ENCODE measurements around the gene ZBTB49.

ZBTB49 gene

GRCh38 chr4:4320528-4320927 lies 30.5 kb downstream of the ZBTB49 start (continued):
- TF ChIP-seq PRDM2 (tag by site-specific recombination; IDR thresholded peaks at IDR 0.05; ENCODE audit: borderline replicate concordance): no peak

GRCh38 chr4:4320951-4321714 lies 31.1 kb downstream of the ZBTB49 start:
- Histone ChIP-seq H3K4me1 (ENCODE audit: control insufficient read depth, insufficient read depth, low read length) (no peaks in the 10 kb centered on the region), H3K9me3 (ENCODE audit: control insufficient read depth, insufficient read depth, low read depth, low read length) (no peaks in the 10 kb centered on the region), H3K27ac (ENCODE audit: extremely low read depth, low read depth, low read length) (no peak overlapping the region), H3K4me3 (ENCODE audit: low read depth, low read length) (no peak overlapping the region), H3K36me3 (ENCODE audit: control insufficient read depth in 2 of 2, insufficient read depth in 1 of 2, low read length in 2 of 2) (peaks cover 0 to 28% of the 10 kb centered on the region in 2 experiments; a peak in 2 of 3 replicates)
- POLR2A ChIA-PET: no interaction called here
- TF ChIP-seq SCRT2 (tag by site-specific recombination; IDR thresholded peaks at IDR 0.05) (no peak), ZNF785 (tag by site-specific recombination; IDR thresholded peaks at IDR 0.05) (no peak), ZBTB49 (tag by site-specific recombination; IDR thresholded peaks at IDR 0.05; ENCODE audit: low read depth) (no peak), KLF1 (tag by site-specific recombination; IDR thresholded peaks at IDR 0.05) (no peak), ZNF214 (tag by site-specific recombination; IDR thresholded peaks at IDR 0.05; ENCODE audit: borderline replicate concordance) (no peak), ZNF600 (tag by site-specific recombination; IDR thresholded peaks at IDR 0.05) (no peak), ZNF341 (tag by site-specific recombination; IDR thresholded peaks at IDR 0.05; ENCODE audit: low read depth) (no peak), REPIN1 (tag by site-specific recombination; IDR thresholded peaks at IDR 0.05; ENCODE audit: low read depth) (no peak), MEIS1 (CRISPR knock-in tag; IDR thresholded peaks at IDR 0.05; ENCODE audit: borderline replicate concordance) (no peak), ZNF776 (tag by site-specific recombination; IDR thresholded peaks at IDR 0.05; ENCODE audit: borderline replicate concordance) (no peak), ZNF521 (tag by site-specific recombination; IDR thresholded peaks at IDR 0.05) (no peak), ZNF354C (tag by site-specific recombination; IDR thresholded peaks at IDR 0.05; ENCODE audit: borderline replicate concordance, low read depth) (no peak), OSR2 (tag by site-specific recombination; IDR thresholded peaks at IDR 0.05) (no peak), ZBTB26 (tag by site-specific recombination; optimal IDR thresholded peaks at IDR 0.05) (no peak), ZNF843 (tag by site-specific recombination; IDR thresholded peaks at IDR 0.05) (no peak), ZNF626 (tag by site-specific recombination; IDR thresholded peaks at IDR 0.05) (no peak), ZNF768 (tag by site-specific recombination; IDR thresholded peaks at IDR 0.05) (no peak), ZNF202 (tag by site-specific recombination; IDR thresholded peaks at IDR 0.05; ENCODE audit: borderline replicate concordance) (no peak), ZBTB21 (tag by site-specific recombination; IDR thresholded peaks at IDR 0.05) (no peak), ZBTB20 (tag by site-specific recombination; IDR thresholded peaks at IDR 0.05) (no peak)
- CTCF ChIA-PET: no interaction called here
